GM12875 (cell line): Measurements from ENCODE around the gene RBM23.
"Not testable (repeated sequence)": the region's sequence is repeated elsewhere in the genome, so short reads cannot be mapped to it uniquely, and the experiment has no call there.

Experiments used
- H3K4me3 ChIP-seq: one replicate; pipeline ENCODE4 v1.5.1; 2011; ENCODE audit warnings: low read depth, low read length, control low read depth
- CTCF ChIP-seq: IDR thresholded peaks from 2 replicates; pipeline ENCODE4 v1.5.1; 2011; ENCODE audit warnings: low read depth, mild to moderate bottlenecking, control low read depth, inconsistent platforms, low read length, moderate library complexity, borderline replicate concordance; ENCODE audit not compliant: insufficient read depth

The RBM23 gene

DNA sequence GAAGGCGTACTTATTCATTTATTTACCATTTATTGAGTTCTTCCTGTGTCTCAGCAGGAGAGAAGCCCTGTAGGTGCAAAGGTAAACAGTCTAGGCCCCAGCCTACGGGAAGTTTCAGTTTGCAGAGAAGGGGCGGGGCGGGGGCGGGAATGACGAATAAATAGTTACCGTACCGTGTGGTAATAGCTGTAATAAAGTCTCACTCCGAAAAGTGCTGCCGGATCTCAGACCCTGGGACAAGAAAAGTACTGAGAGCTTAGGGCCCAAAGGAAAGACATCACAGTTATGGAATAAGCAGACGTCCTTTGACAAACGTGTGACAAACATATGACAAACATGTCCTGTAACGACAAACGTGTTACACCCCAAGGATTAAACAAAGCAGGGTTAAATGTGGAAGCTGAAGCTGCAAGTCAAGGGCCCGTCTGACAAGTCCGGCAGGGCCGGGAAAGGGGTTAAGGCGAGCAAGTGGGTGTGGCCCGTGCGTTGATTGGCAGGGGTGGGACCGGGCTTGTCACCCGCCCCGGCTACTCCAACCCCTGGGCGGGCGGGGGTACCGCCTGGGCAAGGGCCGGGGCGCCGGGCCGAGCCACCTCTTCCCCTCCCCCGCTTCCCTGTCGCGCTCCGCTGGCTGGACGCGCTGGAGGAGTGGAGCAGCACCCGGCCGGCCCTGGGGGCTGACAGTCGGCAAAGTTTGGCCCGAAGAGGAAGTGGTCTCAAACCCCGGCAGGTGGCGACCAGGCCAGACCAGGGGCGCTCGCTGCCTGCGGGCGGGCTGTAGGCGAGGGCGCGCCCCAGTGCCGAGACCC lies 47.5 kb downstream of the RBM23 start, which contains the start of gene LRP10:
Gene LRP10, plus strand, starts transcription at position 517 of the 809 bp plus-strand sequence. CDS start 564 bp downstream, outside the sequence.
- TF ChIP-seq CTCF: 0 out of 2 replicates have a peak, but pooled peaks have one; percentile 6
- peak within 1 kb of the TSS; percentile 73 for H3K4me3 ChIP-seq

DNA sequence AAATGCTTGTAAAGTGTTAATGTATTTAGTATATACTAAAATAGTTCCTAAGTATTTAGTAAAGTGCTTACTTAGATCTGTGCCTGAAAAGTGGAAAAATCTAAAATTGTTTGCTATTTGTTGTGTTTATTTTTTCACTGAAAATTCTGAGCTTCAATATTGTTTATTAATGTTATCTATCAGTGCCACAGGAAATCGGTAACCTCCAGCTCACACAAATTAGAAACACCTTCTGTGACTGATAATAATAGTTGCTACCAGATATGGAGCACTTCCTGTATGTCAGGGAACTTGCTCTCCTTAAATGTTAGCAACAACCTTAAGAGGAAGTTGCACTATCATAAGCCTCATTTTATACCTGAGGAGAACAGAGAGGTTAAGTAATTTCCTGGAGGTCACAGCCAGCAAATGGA lies 48.1 kb downstream of the RBM23 start:
- TF ChIP-seq CTCF: no peak
- no peak overlapping the region for H3K4me3 ChIP-seq

GRCh38 chr14:22866874-22867273 lies 52.1 kb downstream of the RBM23 start:
- no peak overlapping the region for H3K4me3 ChIP-seq
- no peak for TF ChIP-seq CTCF

DNA sequence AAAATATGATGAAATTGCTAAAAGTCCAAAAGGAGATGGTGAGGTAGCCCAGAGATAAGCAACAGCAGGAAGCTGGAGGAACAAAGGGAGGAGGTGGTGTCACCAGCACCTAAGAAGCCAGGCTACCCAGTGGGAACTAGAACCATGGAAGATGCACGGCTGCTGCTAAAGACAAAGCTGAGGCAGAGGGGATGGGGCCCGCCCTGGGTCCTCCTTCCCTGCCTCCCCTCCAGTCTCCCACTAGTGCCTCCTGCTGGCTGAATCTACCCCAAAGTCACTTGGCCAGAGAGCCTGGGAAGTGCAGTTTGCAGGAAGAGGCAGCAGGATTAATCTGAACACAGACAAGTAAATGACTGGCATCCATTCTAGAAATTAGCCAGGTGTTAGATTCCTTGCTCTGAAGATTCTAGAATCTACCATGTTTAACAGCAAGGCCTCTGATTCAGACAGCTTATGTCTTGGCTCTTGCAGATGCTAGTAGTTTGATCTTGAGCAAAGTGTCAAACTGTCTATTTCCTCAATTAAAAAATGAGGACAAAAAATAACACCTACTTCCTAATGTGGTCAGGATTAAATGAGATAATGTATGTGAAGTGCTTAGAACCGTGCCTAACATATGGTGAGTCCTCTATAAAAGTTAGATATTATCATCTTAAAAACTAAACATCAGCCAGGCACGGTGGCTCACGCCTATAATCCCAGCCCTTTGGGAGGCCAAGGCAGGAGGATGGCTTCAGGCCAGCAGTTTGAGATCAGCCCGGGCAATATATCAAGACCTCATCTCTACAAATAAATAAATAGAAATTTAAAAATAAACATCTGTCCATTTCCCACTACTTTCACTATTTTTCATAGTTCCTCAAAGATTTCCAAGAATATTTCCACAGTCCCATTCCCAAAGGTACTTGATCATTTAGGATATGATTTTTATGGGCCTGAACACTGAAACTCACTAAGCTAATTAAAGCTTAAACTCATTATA lies 53.2 kb downstream of the RBM23 start:
- no peak overlapping the region for H3K4me3 ChIP-seq
- TF ChIP-seq CTCF: peak; percentile 27; the same call in 1 of the 2 replicates

GRCh38 chr14:22864979-22865378 lies 54.0 kb downstream of the RBM23 start:
- TF ChIP-seq CTCF: no peak
- no peak overlapping the region for H3K4me3 ChIP-seq

DNA sequence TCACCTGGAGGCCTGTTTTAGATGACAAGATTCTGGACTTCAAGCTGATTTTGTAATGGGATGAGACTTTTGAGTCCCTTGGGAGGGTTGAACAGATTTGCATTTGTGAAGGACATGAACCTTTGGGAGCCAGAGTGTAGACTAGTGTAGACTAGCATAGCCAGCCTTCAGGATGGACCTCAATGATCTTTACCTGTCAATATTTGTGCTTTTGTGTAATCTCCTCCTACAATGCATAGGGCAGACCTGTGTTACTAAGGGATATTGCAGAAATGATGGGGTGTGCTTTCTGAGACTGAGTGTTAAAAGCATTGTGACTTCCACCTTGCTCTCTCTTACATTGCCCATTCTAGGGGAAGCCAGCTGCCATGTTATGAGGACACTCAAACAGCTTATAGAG lies 57.3 kb downstream of the RBM23 start:
- no peak overlapping the region for H3K4me3 ChIP-seq
- no peak for TF ChIP-seq CTCF

GRCh38 chr14:22860377-22860776 lies 58.6 kb downstream of the RBM23 start:
- H3K4me3 ChIP-seq: not testable (repeated sequence)
